A204.1 (cell line): Measurements from ENCODE around the gene SKP1.
"Not testable (repeated sequence)": the region's sequence is repeated elsewhere in the genome, so short reads cannot be mapped to it uniquely, and the experiment has no call there.

Experiments used
- FAIRE-seq: peaks from 2 replicates; lab custom pipeline; 2012; peaks lifted over from hg19 to GRCh38; lab: Jason Lieb, UNC

SKP1 gene

DNA sequence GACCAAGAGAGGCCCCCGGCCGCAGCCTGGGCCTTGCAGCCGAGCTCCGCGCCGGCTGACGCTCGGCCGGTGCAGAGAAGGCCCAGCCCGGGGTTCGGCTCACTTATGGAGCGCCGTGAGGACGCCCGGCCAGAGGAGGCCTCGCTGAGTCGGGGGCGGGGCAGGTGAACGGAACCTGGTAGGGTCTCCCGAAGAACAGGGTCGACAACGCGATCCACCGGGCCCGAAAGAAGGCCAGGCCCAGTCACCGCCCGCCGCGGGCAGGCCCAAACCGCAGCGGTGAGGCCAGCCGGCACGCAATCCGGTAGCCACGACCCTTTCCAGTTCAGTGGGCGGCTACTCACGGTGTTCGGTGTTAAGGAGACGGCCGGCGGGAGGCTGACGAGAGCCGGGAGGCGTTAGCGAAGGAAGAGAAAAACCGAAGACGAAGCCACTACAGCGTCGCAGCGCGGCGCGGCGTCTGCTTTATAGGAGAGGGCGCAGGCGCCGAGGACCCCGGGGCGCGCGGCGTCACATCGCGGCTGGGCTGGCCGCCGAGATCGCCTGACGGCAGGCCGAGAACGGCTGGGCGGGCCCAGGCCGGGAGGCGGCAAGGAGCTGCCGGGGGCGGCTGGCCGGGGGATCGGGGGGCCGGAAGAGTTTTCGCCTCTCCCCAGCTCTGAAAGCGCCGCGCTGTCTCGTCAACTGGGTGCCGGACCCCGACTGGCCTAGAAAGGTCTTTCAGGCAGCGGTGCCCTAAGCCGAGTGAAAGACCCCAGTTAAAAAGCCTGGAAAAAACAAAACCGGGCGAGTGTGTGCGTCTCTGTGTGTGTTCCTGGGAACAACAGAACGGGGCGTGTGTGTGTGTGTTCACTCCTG lies at the start of gene SKP1:
SKP1 (minus strand) TSS at position 440 of the 858 bp plus-strand sequence. CDS start 2,928 bp downstream, outside the sequence.
- FAIRE-seq: no peak

- peak; percentile 86 for FAIRE-seq
These were observed 49.2 kb upstream of the SKP1 start, which contains the start of gene PPP2CA for GRCh38 chr5:134225780-134226440. Gene PPP2CA, minus strand, starts transcription at chr5:134226073. Its CDS starts 212 bp downstream, at chr5:134225861.

DNA sequence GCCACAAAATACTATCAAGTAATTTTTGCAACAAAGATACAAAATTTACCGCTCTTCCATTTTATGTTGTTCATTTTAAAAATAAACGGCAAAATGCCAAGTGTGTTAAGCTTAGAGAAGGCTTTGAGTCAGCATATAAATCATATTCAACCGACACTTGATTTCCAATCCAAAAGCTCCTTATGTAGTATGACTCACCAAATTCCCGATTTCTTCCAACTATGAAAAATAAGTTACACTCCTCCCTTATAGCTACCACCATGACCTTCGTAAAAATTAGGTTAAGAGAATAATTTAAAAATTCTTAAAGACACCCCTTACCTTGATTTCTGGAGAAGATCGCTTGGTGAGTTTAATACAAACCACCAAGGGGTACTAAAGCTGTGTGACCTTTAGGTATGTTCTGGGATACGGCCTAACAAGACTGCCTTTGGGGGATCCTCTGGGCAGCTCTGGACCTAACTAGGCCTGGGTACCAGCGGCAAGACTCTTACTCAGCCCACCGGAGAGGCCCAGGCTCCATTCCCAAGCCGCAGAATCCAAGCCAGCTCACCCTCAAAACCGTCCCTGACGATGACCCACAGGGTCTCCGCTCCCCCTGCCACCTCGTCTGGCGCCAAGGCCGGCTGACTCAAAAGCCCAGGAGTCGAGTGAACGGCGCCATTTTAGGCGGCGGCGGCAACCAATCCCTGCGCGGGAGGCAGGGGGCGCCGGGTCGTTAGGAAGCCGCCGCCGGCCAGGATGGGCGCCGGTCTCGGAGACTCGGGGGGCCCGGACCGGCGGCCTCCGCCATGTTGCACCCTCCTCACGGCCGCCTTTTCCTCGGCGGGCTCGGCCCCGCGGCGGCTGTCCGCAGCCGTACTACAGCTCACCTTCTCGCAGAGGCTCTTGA lies 48.4 kb upstream of the SKP1 start:
- FAIRE-seq: no peak

DNA sequence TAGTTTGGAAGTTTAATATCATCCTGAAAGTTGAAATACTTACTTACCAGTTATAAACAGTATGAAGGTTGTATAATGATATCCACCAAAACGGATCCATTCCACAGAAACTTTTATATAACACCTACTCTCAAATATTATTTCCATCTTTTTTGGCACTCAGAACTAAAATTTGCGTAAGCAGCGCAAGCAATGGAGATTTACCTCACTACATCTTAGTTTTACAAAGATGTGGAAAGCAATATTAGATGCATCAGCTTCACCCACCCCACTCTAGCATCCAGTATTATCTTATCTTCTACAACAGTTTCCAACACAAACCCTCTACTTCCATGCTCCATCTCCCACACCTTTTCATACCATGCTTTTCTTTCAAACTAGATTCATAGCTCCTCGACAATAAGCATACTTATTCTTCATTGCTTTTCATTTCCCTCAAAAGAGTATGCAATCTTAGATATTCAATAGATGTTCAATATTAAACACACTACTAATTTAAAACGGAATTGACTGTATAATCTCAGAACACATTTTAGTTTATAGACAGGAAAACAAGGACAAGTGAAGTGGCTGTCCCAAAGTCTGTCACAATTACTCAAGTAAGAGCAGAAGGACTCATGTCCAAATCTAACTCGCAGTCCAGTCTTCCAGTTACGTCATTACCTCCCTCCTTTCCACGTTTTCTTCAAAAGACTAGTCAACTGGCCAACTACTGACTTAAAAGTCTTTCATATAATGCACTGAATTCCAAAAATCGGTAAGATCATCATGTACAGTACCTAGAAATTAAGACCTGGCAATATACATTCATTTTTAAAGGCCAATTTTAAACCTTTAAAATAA lies 46.9 kb upstream of the SKP1 start:
- FAIRE-seq: no peak

- not testable (repeated sequence) for FAIRE-seq
These were observed 44.9 kb upstream of the SKP1 start for GRCh38 chr5:134221690-134222089.

- no peak for FAIRE-seq
These were observed 39.0 kb upstream of the SKP1 start for GRCh38 chr5:134215757-134216156.

DNA sequence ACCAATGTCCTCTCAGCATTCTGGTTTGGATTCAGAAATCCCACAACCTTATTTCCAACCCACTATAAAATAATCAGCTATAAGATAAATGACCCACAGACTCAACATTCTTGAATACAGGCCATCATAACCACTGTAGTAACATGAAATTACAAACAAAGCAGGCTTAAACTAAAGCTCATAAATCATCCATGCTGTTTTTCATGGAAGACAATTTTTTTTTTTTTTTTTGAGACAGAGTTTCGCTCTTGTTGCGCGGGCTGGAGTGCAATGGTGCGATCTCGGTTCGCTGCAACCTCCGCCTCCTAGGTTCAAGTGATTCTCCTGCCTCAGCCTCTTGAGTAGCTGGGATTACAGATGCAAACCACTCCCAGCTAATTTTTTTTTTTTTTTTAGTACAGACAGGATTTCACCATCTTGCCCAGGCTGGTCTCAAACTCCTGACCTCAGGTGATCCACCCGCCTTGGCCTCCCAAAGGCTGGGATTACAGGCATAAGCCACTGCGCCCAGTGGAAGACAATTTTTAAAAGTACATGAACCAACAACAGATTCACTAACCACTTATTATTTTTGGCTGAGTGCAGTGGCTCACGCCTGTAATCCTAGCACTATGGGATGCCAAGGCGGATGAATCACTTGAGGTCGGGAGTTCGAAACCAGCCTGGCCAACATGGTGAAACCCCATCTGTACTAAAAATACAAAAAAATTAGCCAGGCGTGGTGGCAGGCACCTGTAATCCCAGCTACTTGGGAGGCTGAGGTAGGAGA lies 34.7 kb upstream of the SKP1 start:
- FAIRE-seq: not testable (repeated sequence)

DNA sequence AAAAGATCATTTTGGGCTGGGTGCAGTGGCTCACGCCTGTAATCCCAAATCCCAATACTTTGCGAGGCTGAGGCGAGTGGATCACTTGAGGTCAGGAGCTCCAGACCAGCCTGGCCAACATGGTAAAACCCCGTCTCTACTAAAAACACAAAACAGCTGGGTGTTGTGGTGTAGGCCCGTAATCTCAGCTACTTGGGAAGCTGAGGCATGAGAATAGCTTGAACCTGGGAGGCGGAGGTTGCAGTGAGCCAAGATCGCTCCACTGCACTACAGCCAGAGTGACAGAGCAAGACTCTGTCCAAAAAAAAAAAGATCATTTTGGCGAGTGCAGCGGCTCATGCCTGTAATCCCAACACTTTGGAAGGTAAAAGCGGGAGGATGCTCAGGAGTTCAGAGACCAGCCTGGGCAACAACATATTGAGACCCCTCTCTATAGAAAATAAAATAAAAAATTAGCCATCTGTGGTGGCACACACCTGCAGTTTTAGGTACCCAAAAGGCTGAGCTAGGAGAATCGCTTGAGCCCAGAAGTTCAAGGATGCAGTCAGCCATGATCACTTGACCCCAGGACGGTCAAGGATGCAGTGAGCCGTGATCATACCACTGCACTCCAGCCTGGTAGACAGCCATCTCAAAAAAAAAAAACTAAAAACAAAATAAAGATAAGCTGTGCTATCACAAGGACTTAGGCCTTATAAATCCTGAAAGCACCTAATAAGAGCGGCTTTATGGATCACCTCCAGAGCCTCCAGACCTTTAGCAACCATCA lies 32.9 kb upstream of the SKP1 start:
- no peak for FAIRE-seq

DNA sequence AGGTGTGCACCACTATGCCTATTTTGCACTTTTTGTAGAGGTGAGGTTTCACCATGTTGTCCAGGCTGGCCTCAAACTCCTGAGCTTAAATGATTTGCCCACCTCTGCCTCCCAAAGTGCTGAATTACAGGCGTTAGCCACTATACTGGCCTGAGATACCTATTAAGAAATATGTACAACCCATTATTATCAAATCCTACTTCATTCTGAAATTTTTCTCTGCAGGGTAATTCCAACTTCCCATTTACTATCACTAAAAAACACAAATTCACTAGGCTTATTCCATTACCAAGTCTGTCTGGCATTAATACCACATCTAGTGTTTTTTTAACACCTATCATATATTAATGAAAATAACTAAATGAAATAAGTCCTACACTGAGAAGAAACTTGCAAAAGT lies 30.9 kb upstream of the SKP1 start:
- FAIRE-seq: no peak

DNA sequence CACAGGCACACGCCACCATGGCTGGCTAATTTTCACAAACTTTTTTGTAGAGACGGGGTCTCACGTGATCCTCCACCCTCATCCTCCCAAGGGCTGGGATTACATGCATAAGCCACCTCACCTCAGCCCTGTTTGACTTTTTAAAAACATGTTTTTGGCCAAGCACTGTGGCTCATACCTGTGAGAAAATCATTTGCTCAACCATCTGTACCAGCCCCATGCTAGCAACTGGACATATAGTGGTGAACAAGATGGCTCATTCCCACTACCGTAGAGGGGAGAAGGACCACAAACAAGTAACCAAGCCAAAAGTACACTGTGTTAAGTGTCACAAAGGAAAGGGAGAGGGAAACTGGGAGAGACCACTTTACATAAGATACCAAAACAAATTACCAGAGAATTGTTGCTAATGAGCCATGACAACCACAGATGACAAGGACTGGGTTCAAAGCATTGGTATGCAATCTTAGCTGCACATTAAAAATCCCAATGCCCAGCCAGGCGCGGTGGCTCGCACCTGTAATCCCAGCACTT lies 29.9 kb upstream of the SKP1 start:
- no peak for FAIRE-seq

GRCh38 chr5:134204575-134204974 lies 27.8 kb upstream of the SKP1 start:
- FAIRE-seq: no peak

- FAIRE-seq: no peak
These were observed 26.9 kb upstream of the SKP1 start for GRCh38 chr5:134203630-134204029.

GRCh38 chr5:134195666-134196065 lies 18.9 kb upstream of the SKP1 start:
- FAIRE-seq: no peak

GRCh38 chr5:134189031-134189430 lies 12.3 kb upstream of the SKP1 start:
- no peak for FAIRE-seq

- FAIRE-seq: no peak
These were observed 11.3 kb upstream of the SKP1 start for GRCh38 chr5:134188092-134188491.

DNA sequence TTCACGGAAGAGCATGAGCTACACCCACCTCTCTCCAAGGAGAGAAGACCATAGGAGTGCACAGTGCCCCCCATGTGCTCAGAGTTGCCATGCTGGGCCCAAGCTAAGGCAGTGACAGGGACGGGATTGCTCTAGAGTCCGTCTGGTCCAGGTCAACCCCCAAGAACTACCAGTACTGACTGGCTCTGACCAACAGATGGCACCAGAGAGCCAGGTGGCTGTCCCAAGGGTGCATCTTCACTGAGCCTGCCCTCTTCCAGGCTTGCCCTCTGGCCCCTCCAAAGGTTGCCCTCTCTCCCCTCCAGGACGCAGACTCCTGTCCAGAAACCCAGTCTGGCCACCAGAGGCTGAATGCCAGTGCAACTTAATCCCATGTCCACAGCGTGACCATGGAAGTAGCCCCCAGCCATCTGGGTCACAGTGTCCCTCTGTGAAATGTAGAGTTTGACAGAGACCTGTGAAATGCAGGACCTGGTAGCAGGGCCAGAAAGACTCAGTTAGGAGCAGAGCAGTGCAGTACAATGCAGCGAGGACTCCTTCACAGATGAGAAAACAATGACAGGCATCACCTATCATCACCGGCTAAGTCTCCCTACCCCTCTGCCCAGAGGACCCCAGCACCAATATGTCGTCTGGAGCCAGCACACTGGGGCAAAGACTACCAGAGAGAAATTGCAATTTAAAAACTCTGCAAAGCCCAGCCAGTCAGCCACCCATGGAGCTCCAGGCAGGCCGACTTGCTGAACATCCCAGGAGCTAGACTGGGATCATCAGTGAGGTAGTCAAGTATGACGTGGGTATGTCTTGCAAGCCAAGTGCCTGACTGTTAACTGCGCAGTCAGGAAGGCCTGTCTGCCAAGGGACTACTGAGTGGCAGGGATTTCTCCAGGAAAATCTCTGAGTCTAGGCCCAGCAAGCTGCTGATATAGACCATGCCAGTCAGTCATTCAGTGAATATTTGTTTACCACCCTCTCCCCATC lies 7.7 kb upstream of the SKP1 start:
- FAIRE-seq: no peak

- FAIRE-seq: no peak
These were observed 6.7 kb upstream of the SKP1 start for GRCh38 chr5:134183481-134183880.

- no peak for FAIRE-seq
These were observed 1.3 kb upstream of the SKP1 start for GRCh38 chr5:134178096-134178419.
